ENCODE data around the gene FAM83D. TPM values are rescaled to one million over a fixed set of nuclear protein-coding genes. Genes with fewer than 3 reads are reported as not detected.

Gene FAM83D
- total and polyA plus RNA-seq, 10 donors, result 0.46 to 3.0 (median 1.3) TPM

DNA sequence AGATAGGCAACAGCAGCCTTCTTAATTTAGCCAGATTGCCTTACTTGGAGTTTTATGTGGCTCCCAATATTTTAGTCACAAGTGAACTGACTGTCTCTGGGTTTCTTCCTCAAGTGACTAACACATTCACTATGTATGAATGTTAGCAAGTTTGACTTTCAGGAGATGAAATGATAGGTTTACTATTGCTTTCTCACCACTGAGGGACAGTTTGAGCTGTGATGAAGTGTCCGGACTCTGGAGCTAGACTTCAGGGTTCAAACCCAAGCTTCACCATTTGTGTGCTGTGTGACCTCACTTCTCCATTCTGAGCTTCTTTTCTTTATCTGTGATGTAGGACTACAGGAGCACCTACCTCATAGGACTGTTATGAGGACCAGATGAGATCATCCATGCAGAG, 44.1 kb downstream of the FAM83D start:
- peaks cover 0 to 79% (median 25%) of the 10 kb centered on the region in 6 donors for H3K36me3 ChIP-seq
- 84 to 100% (median 97%) methylated on average over 1 of the region's 1 CpG for WGBS, 5 donors
- peaks cover 0 to 3% (median 0%) of the 10 kb centered on the region in 6 donors for H3K4me1 ChIP-seq

GRCh38 chr20:38973107-38973506, 46.9 kb downstream of the FAM83D start:
- intact Hi-C loops (cut with DNase I; ENCODE audit: low total_unique reads), result no loop called here
- H3K9me3 ChIP-seq, result no peaks in the 10 kb centered on the region
- H3K36me3 ChIP-seq, result peaks cover 0 to 95% (median 26%) of the 10 kb centered on the region in 6 donors
- no peak overlapping the region for H3K4me3 ChIP-seq
- DNase-seq, result no peak
- H3K27me3 ChIP-seq (replicated peaks in 1 of 7), result no peaks in the 10 kb centered on the region
- H3K27ac ChIP-seq, result no peak overlapping the region
- no peaks in the 10 kb centered on the region for H3K4me1 ChIP-seq
- TF ChIP-seq POLR2AphosphoS5 (IDR thresholded peaks at IDR 0.05) (no peak), POLR2A (IDR thresholded peaks at IDR 0.05) (no peak), CTCF (IDR thresholded peaks at IDR 0.05 in 8 of 11, conservative IDR thresholded peaks at IDR 0.05 in 3 of 11) (no peak)

More for the DNA sequence above, 44.1 kb downstream of the FAM83D start:
- Histone ChIP-seq H3K27ac (no peak overlapping the region), H3K4me3 (no peak overlapping the region), H3K9me3 (no peaks in the 10 kb centered on the region), H3K27me3 (replicated peaks in 1 of 7) (no peaks in the 10 kb centered on the region)
- DNase-seq, result no peak
- TF ChIP-seq POLR2AphosphoS5 (IDR thresholded peaks at IDR 0.05) (no peak), CTCF (IDR thresholded peaks at IDR 0.05 in 8 of 11, conservative IDR thresholded peaks at IDR 0.05 in 3 of 11) (no peak), POLR2A (IDR thresholded peaks at IDR 0.05) (no peak)
- intact Hi-C loops (cut with DNase I; ENCODE audit: low total_unique reads), result no loop called here

DNA sequence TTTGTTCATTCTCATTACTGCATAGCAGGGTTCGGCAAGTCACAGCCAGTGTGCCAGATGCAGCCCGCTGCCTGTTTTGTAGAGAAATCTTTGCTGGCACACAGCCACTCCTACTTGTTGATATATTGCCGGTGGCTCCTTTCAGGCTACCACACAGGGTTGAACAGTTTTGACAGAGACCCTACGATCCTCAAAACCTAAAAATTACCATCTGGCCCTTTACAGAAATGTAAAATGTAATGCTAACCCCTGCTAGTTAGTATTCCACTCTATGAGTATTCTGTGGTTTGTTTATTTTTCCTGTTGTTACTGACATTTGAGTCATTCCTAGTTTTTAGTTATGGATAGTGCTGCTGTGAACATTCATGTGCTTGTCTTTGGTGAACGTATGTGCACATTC, 47.4 kb downstream of the FAM83D start:
- WGBS, 5 donors, result 89 to 94% (median 91%) methylated on average over 5 of the region's 5 CpGs
- DNase-seq, result no peak
- no peaks in the 10 kb centered on the region for H3K4me1 ChIP-seq
- TF ChIP-seq CTCF (IDR thresholded peaks at IDR 0.05 in 8 of 11, conservative IDR thresholded peaks at IDR 0.05 in 3 of 11), result no peak
- no peak for TF ChIP-seq POLR2A (IDR thresholded peaks at IDR 0.05)
- TF ChIP-seq POLR2AphosphoS5 (IDR thresholded peaks at IDR 0.05), result no peak
- H3K9me3 ChIP-seq, result no peaks in the 10 kb centered on the region
- intact Hi-C loops (cut with DNase I; ENCODE audit: low total_unique reads), result no loop called here
- no peaks in the 10 kb centered on the region for H3K27me3 ChIP-seq (replicated peaks in 1 of 7)
- H3K4me3 ChIP-seq, result no peak overlapping the region
- peaks cover 0 to 92% (median 26%) of the 10 kb centered on the region in 6 donors for H3K36me3 ChIP-seq
- H3K27ac ChIP-seq, result no peak overlapping the region

DNA sequence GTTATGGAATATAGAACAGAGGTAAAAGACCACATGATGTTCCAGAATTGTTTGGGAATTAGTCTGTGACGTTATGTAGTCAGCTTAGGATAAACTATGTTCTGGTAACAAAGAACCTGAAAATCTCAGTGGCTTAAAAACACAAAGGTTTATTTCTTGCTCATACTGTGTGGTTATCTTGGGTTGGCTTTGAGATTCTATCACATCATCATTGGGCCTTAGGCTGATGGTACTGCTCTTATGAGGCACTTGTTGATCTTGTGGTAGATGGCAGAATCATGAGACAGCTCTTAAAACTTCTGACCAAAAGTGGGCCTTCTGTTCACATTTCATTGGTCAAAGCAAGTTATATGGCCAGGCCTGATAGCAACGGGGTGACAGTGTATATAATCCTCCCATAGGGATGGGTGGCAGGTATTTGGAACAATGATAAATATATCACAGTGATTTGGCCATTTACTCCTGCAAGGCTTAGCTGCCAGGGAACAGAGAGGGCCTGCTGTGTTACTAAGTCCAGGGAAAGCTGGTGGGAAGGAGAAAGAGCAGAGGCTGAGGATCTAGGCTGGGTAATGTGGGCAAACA, 49.4 kb downstream of the FAM83D start:
- no peak overlapping the region for H3K4me3 ChIP-seq
- no peaks in the 10 kb centered on the region for H3K9me3 ChIP-seq
- 87 to 99% (median 90%) methylated on average over 2 of the region's 2 CpGs for WGBS, 5 donors
- H3K27ac ChIP-seq, result no peak overlapping the region
- H3K36me3 ChIP-seq, result peaks cover 0 to 72% (median 12%) of the 10 kb centered on the region in 6 donors
- no peaks in the 10 kb centered on the region for H3K4me1 ChIP-seq
- no peaks in the 10 kb centered on the region for H3K27me3 ChIP-seq (replicated peaks in 1 of 7)
- no peak for DNase-seq
- TF ChIP-seq POLR2A (IDR thresholded peaks at IDR 0.05) (no peak), CTCF (IDR thresholded peaks at IDR 0.05 in 8 of 11, conservative IDR thresholded peaks at IDR 0.05 in 3 of 11) (no peak), POLR2AphosphoS5 (IDR thresholded peaks at IDR 0.05) (no peak)
- intact Hi-C loops (cut with DNase I; ENCODE audit: low total_unique reads), result no loop called here
